K562 (cell line): ENCODE results near the gene DNMBP.

ENCODE experiments used
- PHF21A ChIP-seq: fragments of 450-650 bp; IDR thresholded peaks from 2 replicates; pipeline ENCODE4 v1.6.1; 2017; ENCODE audit warnings: low read depth, borderline replicate concordance
- SIRT6 ChIP-seq: IDR thresholded peaks from one replicate; pipeline ENCODE4 v1.6.1; 2012; ENCODE audit warnings: low read depth, mild to moderate bottlenecking, control low read depth, inconsistent platforms, low read length, moderate library complexity
- ZFX ChIP-seq: sonication (generic); formaldehyde crosslinking; IDR thresholded peaks from 2 replicates; pipeline ENCODE4 v1.8.0; 2022; ENCODE audit warnings: mild to moderate bottlenecking, missing genetic modification reagents, moderate library complexity
- TF ChIP-seq, protein P1 (sequence below): sonication (generic); formaldehyde crosslinking; IDR thresholded peaks from 2 replicates; pipeline ENCODE4 v1.8.1; 2023; ENCODE audit warnings: mild to moderate bottlenecking, missing genetic modification reagents

DNA sequence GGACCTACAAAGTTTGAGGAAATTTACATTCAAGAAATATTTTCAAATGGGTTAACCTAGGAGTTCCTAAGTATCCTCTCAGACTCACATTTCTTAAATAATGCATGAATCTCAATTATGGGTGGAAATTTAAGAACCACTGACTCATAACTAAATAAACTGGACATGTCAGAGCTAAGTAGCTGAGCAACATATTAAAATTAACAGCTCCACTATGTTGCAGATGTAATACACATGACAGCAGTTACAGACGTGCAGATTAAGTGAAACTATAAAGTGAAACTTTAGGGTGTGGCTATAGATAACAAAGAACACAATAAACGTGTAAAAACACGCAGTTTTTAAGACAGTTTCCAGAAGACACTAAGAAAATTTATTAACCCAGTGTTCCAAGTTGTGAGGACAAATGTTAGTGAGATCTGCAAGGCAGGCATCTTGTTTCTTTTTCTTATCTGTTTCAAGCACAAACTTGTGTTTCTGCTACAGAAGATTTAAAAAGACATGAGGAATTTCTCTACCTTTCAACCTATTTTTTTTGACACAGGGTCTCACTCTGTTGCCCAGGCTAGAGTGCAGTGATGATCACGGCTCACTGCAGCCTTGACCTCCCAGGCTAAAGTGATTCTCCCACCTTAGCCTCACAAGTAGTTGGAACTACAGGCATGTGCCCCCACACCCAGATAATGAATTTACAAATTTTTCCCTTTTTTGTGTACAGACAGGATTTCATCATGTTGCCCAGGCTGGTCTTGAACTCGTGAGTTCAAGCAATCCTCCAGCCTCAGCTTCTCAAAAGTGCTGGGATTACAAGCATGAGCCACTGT, 25.3 kb downstream of the DNMBP start:
- no peak for TF ChIP-seq ZFX (CRISPR knock-in tag)
- TF ChIP-seq, protein P1, sequence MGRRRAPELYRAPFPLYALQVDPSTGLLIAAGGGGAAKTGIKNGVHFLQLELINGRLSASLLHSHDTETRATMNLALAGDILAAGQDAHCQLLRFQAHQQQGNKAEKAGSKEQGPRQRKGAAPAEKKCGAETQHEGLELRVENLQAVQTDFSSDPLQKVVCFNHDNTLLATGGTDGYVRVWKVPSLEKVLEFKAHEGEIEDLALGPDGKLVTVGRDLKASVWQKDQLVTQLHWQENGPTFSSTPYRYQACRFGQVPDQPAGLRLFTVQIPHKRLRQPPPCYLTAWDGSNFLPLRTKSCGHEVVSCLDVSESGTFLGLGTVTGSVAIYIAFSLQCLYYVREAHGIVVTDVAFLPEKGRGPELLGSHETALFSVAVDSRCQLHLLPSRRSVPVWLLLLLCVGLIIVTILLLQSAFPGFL (CRISPR knock-in tag): no peak
- no peak for TF ChIP-seq SIRT6
- no peak for TF ChIP-seq PHF21A
